HG02970 (cell line): Measurements from ENCODE around the gene SH3D19.
"Not testable (repeated sequence)": the region's sequence is repeated elsewhere in the genome, so short reads cannot be mapped to it uniquely, and the experiment has no call there.

Source experiments
- ATAC-seq: cut with Tn5 transposase; IDR thresholded peaks from one replicate; pipeline ENCODE4 v1.9.1; 2021; ENCODE audit warnings: mild to moderate bottlenecking, moderate library complexity, moderate number of reproducible peaks; ENCODE audit not compliant: unreplicated experiment, low FRiP score

SH3D19 gene

GRCh38 chr4:151235373-151235772, 90.0 kb downstream of the SH3D19 start:
- not testable (repeated sequence) for ATAC-seq

GRCh38 chr4:151233600-151233999, 91.8 kb downstream of the SH3D19 start:
- no peak for ATAC-seq

- no peak for ATAC-seq
Measured at GRCh38 chr4:151231915-151232595, 93.3 kb downstream of the SH3D19 start.

GRCh38 chr4:151228189-151229119, 97.0 kb downstream of the SH3D19 start:
- no peak for ATAC-seq

DNA sequence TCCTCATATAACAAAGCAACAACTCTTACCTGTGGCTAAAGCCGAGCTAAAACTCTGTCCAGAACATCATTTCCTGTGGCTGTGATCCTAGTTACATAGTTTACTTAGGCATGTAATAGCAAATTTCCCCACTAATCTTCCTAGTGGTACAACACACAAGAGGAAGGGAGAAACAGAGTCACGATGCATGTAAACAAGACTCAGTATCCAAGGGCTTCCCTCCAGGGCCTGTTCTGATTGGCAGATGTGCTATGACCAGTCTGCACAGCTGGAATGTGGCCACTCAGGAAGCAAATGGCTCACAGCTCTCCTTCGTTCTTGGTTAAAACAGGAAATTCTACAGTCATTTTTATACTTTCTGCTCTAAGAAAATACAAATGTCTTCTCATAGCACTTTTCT, 97.7 kb downstream of the SH3D19 start:
- no peak for ATAC-seq

DNA sequence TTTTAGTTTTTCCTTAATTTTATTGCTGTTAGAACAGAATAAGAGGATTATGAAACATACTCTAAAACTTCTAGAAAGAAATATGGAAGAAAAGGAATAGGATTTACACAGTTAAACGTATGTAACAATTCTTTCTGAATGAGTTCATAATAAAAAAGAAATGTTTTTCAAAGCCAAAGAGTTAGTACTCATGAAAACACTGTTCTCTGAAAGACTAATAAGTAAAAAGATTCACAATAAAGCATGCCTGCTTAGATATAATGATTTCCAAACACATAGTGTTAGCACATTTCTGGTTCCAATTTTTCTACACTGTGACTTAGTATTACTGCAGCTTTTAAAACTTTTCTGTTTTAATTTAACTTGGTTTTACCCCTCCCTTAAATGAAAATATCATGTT, 98.2 kb downstream of the SH3D19 start:
- ATAC-seq = no peak

DNA sequence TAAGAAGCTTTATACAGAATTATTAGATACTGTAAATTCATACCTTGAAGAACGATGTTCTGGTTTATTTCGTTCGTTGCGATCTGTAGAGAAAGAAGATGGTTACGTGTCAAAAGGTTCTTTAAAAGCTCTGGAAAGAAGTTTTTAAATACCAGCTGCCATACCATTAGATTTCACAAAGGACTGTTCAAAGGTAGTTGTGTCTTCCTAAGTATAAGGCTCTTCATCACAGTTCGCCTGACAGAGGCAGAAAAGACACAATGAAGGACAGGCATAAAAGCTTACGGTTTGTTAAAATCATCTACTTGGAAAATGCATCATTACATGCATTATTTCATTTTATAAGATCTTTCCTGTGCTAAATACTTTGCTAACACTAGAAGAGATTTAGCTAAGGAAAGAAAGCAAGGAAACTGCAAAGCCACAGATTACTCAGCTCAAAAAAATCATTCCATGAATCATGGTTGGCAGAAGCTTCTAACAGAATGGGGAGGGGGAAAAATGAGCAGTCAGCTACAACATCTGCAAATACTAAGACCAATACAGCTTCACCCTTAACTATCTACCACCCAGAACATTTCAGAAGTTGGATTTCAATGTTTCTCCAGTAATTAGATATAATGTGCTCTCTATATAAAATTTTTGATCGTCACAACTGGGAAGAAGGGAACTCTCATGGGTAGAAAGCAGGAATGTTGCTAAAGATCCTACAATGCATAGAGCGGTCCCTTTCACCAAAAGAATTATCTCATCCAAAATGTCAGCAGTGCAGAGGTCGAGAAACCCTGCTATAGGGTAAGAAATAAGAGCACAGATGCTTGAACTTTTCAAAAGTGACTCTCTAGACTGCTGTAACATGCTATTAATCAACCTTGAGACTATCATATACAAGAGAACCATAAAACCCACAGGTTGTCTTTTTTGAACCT, 99.1 kb downstream of the SH3D19 start:
- no peak for ATAC-seq

- no peak for ATAC-seq
Measured at GRCh38 chr4:151223465-151223864, 101.9 kb downstream of the SH3D19 start.

GRCh38 chr4:151219948-151220347, 105.5 kb downstream of the SH3D19 start:
- ATAC-seq = no peak

GRCh38 chr4:151219091-151219490, 106.3 kb downstream of the SH3D19 start:
- ATAC-seq = no peak

DNA sequence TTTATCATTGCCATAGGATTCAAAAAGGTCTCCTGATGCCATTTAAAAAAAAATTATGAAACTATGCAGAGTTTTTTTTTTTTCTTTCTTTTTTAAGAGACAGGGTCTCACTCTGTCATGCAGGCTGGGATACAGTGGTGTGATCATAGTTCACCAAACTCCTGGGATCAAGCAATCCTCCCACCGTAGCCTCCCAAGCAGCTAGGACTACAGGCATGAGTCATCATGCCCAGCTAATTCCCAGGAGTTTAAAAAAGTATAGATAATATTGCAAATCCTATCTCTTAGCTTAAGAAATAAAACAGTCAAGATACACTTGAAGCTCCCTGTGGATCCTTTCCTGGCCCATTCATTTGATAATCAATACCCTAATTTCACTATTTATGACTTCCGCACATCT, 107.1 kb downstream of the SH3D19 start:
- ATAC-seq = no peak

- no peak for ATAC-seq
Measured at GRCh38 chr4:151217326-151217725, 108.1 kb downstream of the SH3D19 start.

DNA sequence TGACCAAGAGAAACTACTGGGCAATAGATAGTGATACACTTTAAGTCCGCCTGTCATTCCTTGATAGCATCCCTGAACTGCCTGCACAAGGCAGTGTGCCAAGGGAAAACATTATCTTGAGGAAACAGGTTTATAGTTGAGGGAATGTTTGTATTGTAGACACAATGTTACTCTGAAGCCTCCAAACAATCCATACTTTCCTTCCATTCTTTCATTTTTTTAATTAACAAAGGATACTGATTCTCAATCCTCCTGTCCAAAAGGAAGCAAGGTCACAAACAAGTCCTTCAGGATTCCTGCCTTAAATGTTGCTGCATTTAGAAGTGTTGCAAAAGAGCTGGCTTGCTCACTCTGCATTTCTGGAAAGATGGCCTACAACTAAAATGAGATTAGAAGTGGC, 110.1 kb downstream of the SH3D19 start:
- no peak for ATAC-seq

- no peak for ATAC-seq
Measured at GRCh38 chr4:151207868-151208267, 117.5 kb downstream of the SH3D19 start.

GRCh38 chr4:151207186-151207585, 118.2 kb downstream of the SH3D19 start:
- no peak for ATAC-seq

DNA sequence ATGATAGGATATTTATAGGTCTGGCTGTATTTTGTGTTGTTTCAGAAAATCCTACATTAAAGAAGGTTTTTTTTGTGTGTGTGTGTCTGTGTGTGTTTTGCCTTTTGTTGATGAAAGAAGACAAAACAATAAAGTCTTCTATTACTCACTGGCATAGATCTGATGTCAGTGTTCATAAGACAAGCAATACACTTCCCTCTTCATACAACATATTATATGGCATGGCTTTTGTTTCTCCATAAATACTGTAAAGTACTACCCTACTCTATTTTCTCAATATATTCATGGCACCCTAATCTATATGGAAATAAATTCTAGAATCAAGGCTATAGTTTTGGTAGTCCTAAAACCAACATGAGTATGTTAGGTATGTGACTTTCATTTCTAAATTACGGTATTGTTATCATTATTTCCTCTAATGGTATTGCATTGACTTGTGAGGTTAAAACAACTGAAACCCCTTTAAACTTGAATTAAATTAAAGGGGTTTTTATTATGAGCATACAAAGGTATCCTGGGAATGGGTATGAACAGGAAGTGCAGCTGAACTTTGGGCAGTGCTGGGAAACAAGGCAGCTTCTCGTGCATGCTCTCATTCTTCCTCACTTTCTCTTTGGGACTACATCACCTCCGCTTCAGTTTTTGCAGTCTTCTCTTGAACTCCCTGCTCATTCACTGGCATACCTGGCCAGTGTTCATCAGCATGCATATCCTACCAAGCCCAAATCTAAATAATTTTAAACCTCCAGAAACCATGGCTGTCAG, 119.0 kb downstream of the SH3D19 start:
- ATAC-seq = no peak

GRCh38 chr4:151205722-151206121, 119.7 kb downstream of the SH3D19 start:
- no peak for ATAC-seq

DNA sequence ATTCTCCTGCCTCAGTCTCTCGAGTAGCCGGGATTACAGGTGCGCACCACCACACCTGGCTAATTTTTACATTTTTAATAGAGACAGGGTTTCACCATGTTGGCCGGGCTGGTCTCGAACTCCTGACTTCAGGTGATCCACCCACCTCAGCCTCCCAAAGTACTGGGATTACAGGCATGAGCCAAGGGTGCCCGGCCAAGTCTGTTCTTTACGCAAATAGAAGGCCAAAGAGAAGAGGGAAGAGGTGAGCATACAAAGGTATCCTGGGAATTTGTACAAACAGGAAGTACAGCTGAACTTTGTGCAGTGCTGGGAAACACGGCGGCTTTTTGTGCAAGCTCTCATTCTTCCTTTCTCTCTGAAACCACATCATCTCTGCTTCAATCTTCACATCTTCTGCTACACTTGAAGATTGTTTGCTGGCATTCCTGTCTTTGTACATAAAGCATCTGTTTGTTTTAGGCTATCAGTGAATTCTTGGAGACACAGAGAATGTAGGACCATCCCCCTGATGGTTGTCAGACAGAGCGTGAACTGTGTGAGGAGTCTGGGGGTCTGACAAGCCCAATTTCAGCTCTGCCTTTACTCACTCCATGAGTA, 120.4 kb downstream of the SH3D19 start:
- ATAC-seq = no peak

DNA sequence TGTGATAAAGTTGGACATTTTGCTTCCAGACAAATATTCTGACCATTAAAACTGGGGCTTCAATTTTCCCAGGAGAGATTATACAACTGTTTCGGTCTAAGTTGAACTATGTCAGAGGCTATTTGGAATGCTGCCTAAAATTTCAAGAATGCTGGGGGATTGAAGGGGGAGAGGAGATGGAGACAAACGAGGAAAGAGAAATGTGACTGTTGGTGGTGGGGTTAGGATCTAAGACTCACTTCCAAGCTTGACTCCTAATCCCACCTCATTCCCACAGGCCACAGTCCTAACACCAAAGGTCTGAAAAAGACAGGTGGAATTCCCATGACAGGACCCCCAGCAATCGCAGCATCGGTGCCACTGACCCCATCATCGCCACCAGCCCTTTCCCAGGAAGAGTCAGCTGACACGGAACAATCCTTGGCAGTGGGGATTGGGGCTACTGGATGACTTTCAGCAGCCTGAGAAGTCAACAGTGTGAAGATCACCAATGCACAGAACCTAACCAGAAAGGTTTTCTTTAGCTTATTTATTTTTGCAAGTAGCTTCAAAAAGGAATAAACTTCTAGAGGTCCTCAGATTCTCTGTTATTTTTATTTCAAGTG, 122.5 kb downstream of the SH3D19 start:
- ATAC-seq = no peak
